Endothelial cell of umbilical vein (primary cell): ENCODE measurements around the gene NR1D1. TPM values are rescaled to one million over a fixed set of nuclear protein-coding genes. Genes with fewer than 3 reads are reported as not detected.

ENCODE experiments used
- BruUV-seq: library from RNA; stranded (reverse); fragments of 400-500 nt; replicated peaks from 2 replicates; lab custom pipeline; 2021; lab: Mats Ljungman, UMichigan
- CTCF ChIA-PET: fragments of 300-600, 350-600 bp; sonication (Branson Sonifier 250); formaldehyde crosslinking; loops from one replicate; lab custom pipeline; 2021; ENCODE audit warnings: antibody characterized with exemption, inconsistent platforms; lab: Charles Lee
- POLR2A ChIA-PET: fragments of 300-600, 350-600 bp; sonication (Branson Sonifier 250); formaldehyde crosslinking; loops from one replicate; lab custom pipeline; 2021; ENCODE audit warnings: antibody characterized with exemption, inconsistent platforms; lab: Charles Lee
- DNase-seq: peaks from one replicate; pipeline ENCODE4 v3.0.0-alpha.2; 2011; ENCODE audit warnings: low read depth, low spot score
- FAIRE-seq: peaks from 2 replicates; lab custom pipeline; 2011; peaks lifted over from hg19 to GRCh38; lab: Jason Lieb, UNC
- H2AFZ ChIP-seq: 2 replicates; pipeline ENCODE4 v1.6.0; 2012; ENCODE audit warnings: low read depth, low read length, control low read depth, inconsistent platforms
- H3K27ac ChIP-seq: 2 replicates; pipeline ENCODE4 v1.5.1; 2011; ENCODE audit warnings: low read depth, mild to moderate bottlenecking, control low read depth, low read length, moderate library complexity; ENCODE audit not compliant: insufficient read depth
- H3K27me3 ChIP-seq, 2 experiments: 2 replicates each; pipeline versions ENCODE4 v1.6.0 to v1.6.1; 2011; ENCODE audit warnings: low read length in 2 of 2, mixed read lengths in 1 of 2; ENCODE audit not compliant: control insufficient read depth in 2 of 2, insufficient read depth in 2 of 2
- H3K36me3 ChIP-seq, 2 experiments: 2 replicates in 1 of 2; 3 replicates in 1 of 2; pipeline ENCODE4 v1.5.1; 2011; ENCODE audit warnings: low read length in 2 of 2, mild to moderate bottlenecking in 1 of 2, moderate library complexity in 1 of 2; ENCODE audit not compliant: control insufficient read depth in 2 of 2, insufficient read depth in 2 of 2; ENCODE audit errors: extremely low read depth in 1 of 2
- H3K4me1 ChIP-seq: 3 replicates; pipeline ENCODE4 v1.5.1; 2011; ENCODE audit warnings: mild to moderate bottlenecking, low read length; ENCODE audit not compliant: control insufficient read depth, insufficient read depth; ENCODE audit errors: extremely low read depth
- H3K4me2 ChIP-seq: 2 replicates; pipeline ENCODE4 v1.6.1; 2011; ENCODE audit warnings: low read length, control low read depth, mixed read lengths; ENCODE audit not compliant: insufficient read depth
- H3K4me3 ChIP-seq, 3 experiments: fragments of 200-600 bp in 1 of 3; sonication (generic), shearing (Covaris generic) in 1 of 3; replicated peaks in 1 of 3; 2 replicates each; pipeline ENCODE4 v1.5.1; 2011 to 2016; ENCODE audit warnings: control low read depth in 3 of 3, low read length in 3 of 3, mild to moderate bottlenecking in 2 of 3, inconsistent platforms in 1 of 3, low read depth in 1 of 3, moderate library complexity in 1 of 3; ENCODE audit not compliant: insufficient read depth in 1 of 3
- H3K79me2 ChIP-seq: 2 replicates; pipeline ENCODE4 v1.6.0; 2012; ENCODE audit warnings: low read length, inconsistent platforms; ENCODE audit not compliant: control insufficient read depth, insufficient read depth
- H3K9ac ChIP-seq: replicated peaks from 2 replicates; pipeline ENCODE3; 2011; ENCODE audit warnings: low read length, control low read depth; ENCODE audit not compliant: insufficient read depth; ENCODE audit errors: extremely low read depth
- H3K9me1 ChIP-seq: replicated peaks from 3 replicates; pipeline ENCODE4 v1.6.0; 2011; ENCODE audit warnings: mild to moderate bottlenecking, low read length; ENCODE audit not compliant: control insufficient read depth, insufficient read depth; ENCODE audit errors: extremely low read depth
- H3K9me3 ChIP-seq: replicated peaks from 2 replicates; pipeline ENCODE4 v1.5.1; 2012; ENCODE audit warnings: low read length, inconsistent platforms; ENCODE audit not compliant: control insufficient read depth, insufficient read depth
- H4K20me1 ChIP-seq: replicated peaks from 2 replicates; pipeline ENCODE3; 2011; ENCODE audit warnings: mild to moderate bottlenecking, low read length; ENCODE audit not compliant: control insufficient read depth, insufficient read depth; ENCODE audit errors: extremely low read depth
- CTCF ChIP-seq, 2 donors: IDR thresholded peaks; 1 replicate in 1 of 2; 2 replicates in 1 of 2; pipeline ENCODE4 v1.5.1; 2011; ENCODE audit warnings: low read length in 2 of 2, mild to moderate bottlenecking in 2 of 2, moderate library complexity in 2 of 2, control low read depth in 1 of 2, inconsistent platforms in 1 of 2, low read depth in 1 of 2; ENCODE audit not compliant: insufficient read depth in 1 of 2; ENCODE audit errors: extremely low read depth in 1 of 2
- EZH2 ChIP-seq: IDR thresholded peaks from 2 replicates; pipeline ENCODE4 v1.6.1; 2012; ENCODE audit warnings: borderline replicate concordance, low read depth, mild to moderate bottlenecking, moderate library complexity, low read length, inconsistent platforms; ENCODE audit not compliant: severe bottlenecking
- MAX ChIP-seq: IDR thresholded peaks from 2 replicates; pipeline ENCODE4 v1.6.1; 2011; ENCODE audit not compliant: insufficient read depth, insufficient read length
- MYC ChIP-seq: IDR thresholded peaks from one replicate; pipeline ENCODE4 v1.6.1; 2011; ENCODE audit warnings: mild to moderate bottlenecking, low read depth, low read length
- dilution Hi-C: fragments of 300-500 bp; cut with MboI; formaldehyde crosslinking; loops from one replicate; pipeline ENCODE4 v1.15.0; 2019; ENCODE audit warnings: low sequenced_read_pairs; ENCODE audit not compliant: extremely low pct_ligation_motif_present
- intact Hi-C: fragments of 100-400 bp; cut with micrococcal nuclease; formaldehyde crosslinking; loops from one replicate; pipeline ENCODE4 v1.10.0; 2022
- polyA plus RNA-seq, 4 experiments: library from polyadenylated mRNA; depleted of rRNA in 3 of 4; stranded (reverse) in 3 of 4; unstranded in 1 of 4; fragments of >200 nt; gene quantifications; 2 replicates each; pipeline versions ENCODE4 v1.2.1 to v1.2.3, GENCODE V29; 2011 to 2012; ENCODE audit warnings: missing spikeins in 1 of 4
- total RNA-seq: library from RNA; stranded (reverse); gene quantifications from 2 replicates; pipeline ENCODE4 v1.2.3, GENCODE V29; 2021

NR1D1 gene
- total and polyA plus RNA-seq, 2 donors (not counting 3 experiments of a cell fraction or from before 2014, with no cell fraction given) = 2.5 to 5.2 TPM

- Histone ChIP-seq H3K9me3 (no peaks in the 10 kb centered on the region), H3K4me2 (no peak overlapping the region), H3K79me2 (no peaks in the 10 kb centered on the region), H3K27ac (no peak overlapping the region), H2AFZ (no peak overlapping the region), H3K4me3 (no peak overlapping the region), H3K27me3 (no peaks in the 10 kb centered on the region), H3K4me1 (peaks cover 13% of the 10 kb centered on the region), H4K20me1 (no peaks in the 10 kb centered on the region), H3K9ac (no peak overlapping the region), H3K36me3 (peaks cover 0 to 10% of the 10 kb centered on the region in 2 experiments), H3K9me1 (no peaks in the 10 kb centered on the region)
- DNase-seq (peak; percentile 63), FAIRE-seq (peak; percentile 81)
- intact Hi-C loops = loop anchor here (1.0 kb wide), 2 partner anchors 36 to 62 kb away; no protein-coding TSS in a partner anchor
- CTCF ChIA-PET = interaction anchor here (0.6 to 6.8 kb wide), 29 partner anchors 10 to 1320 kb away, joined by 3 to 62 read pairs (median 9); partner anchors contain the start of genes CSF3, MED24, MSL1 and NR1D1
- BruUV-seq = no TSS peak
- POLR2A ChIA-PET = no interaction called here
- dilution Hi-C loops = no loop called here
- TF ChIP-seq CTCF (IDR thresholded peaks at IDR 0.05; ENCODE audit: extremely low read depth in 1 of 2, insufficient read depth in 1 of 2, low read depth in 1 of 2, low read length in 2 of 2) = peak; percentile 68 to 91
- no peak for TF ChIP-seq MYC
- no peak for TF ChIP-seq EZH2
- no peak for TF ChIP-seq MAX
These were observed 25.0 kb downstream of the NR1D1 start for GRCh38 chr17:40075201-40075941.
